ENCODE measurements around the gene MVB12B. TPM values are rescaled to one million over a fixed set of nuclear protein-coding genes. Genes with fewer than 3 reads are reported as not detected.

Gene MVB12B
- total RNA-seq, 4 donors from 2014 or later: 10.2 to 25.7 (median 14.0) TPM

GRCh38 chr9:126415741-126416370 lies 89.2 kb downstream of the MVB12B start:
- Histone ChIP-seq H3K4me3 (no peak overlapping the region), H3K27me3 (no peaks in the 10 kb centered on the region), H3K9me3 (no peaks in the 10 kb centered on the region), H3K27ac (no peak overlapping the region), H3K36me3 (no peaks in the 10 kb centered on the region), H3K4me1 (peaks cover 9% of the 10 kb centered on the region)
- 86% methylated on average over 16 of the region's 16 CpGs for WGBS
- no peak for DNase-seq (ENCODE audit: low spot score in 2 of 2)
- TF ChIP-seq EP300 (IDR thresholded peaks at IDR 0.05): no peak
- no peak for TF ChIP-seq POLR2AphosphoS5 (IDR thresholded peaks at IDR 0.05)
- TF ChIP-seq POLR2A (IDR thresholded peaks at IDR 0.05): no peak
- no peak for TF ChIP-seq CTCF (IDR thresholded peaks at IDR 0.05)

DNA sequence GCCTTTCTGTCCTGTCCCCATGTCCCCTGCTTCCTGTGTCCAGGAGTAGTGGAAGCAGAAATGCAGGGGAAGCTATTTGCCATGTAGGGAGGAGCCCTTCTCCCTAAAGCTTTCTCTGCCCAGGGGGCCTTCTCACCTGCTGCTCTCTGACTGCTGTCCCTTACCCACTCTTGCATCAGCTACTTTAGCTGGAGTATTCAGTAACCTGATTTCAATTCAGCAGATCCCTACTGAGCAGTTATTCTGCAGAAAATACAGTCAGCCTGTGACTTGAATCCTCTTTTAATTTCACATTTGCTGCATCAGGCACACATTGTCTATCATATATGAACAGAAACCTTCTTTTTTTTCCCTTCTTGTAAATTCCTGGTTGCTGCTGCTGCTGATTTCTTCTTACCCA lies 90.4 kb downstream of the MVB12B start:
- Histone ChIP-seq H3K36me3 (peaks cover 8% of the 10 kb centered on the region), H3K9me3 (no peaks in the 10 kb centered on the region), H3K27me3 (no peaks in the 10 kb centered on the region), H3K27ac (no peak overlapping the region), H3K4me3 (no peak overlapping the region), H3K4me1 (peaks cover 6% of the 10 kb centered on the region)
- no peak for TF ChIP-seq CTCF (IDR thresholded peaks at IDR 0.05)
- no peak for TF ChIP-seq POLR2A (IDR thresholded peaks at IDR 0.05)
- TF ChIP-seq EP300 (IDR thresholded peaks at IDR 0.05): no peak
- TF ChIP-seq POLR2AphosphoS5 (IDR thresholded peaks at IDR 0.05): no peak
- DNase-seq (ENCODE audit: low spot score in 2 of 2): no peak

- TF ChIP-seq POLR2AphosphoS5 (IDR thresholded peaks at IDR 0.05) (no peak), POLR2A (IDR thresholded peaks at IDR 0.05) (no peak), EP300 (IDR thresholded peaks at IDR 0.05) (no peak), CTCF (IDR thresholded peaks at IDR 0.05) (no peak)
- DNase-seq (ENCODE audit: low spot score in 2 of 2): no peak
- WGBS: 98% methylated on average over 2 of the region's 2 CpGs
- peaks cover 14% of the 10 kb centered on the region for H3K36me3 ChIP-seq
- H3K4me1 ChIP-seq: no peaks in the 10 kb centered on the region
- no peaks in the 10 kb centered on the region for H3K27me3 ChIP-seq
- H3K27ac ChIP-seq: no peak overlapping the region
- no peak overlapping the region for H3K4me3 ChIP-seq
- H3K9me3 ChIP-seq: no peaks in the 10 kb centered on the region
Measured at GRCh38 chr9:126417684-126418083, 91.1 kb downstream of the MVB12B start.

- WGBS: 86% methylated on average over 6 of the region's 6 CpGs
Measured at GRCh38 chr9:126418608-126419007, 92.0 kb downstream of the MVB12B start.

DNA sequence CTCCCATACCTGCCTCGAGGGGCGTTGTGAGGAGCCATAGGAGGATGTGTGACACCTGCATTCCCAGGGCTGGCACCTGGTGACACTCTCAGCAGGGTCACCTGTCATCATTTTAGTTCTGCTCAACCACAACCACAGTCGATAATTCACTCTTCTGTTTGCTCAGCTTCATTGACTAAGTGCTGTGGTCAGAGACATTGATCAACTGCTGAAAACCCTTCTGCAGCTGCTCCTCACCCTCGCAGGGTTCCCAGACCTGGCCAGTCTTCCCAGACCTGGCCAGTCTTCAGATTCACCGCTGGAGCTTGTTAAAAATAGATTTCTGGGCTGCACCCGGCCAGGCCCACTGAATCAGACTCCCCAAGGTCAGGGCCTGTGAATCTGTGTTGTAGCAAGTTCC lies 92.8 kb downstream of the MVB12B start:
- Histone ChIP-seq H3K4me3 (no peak overlapping the region), H3K27me3 (no peaks in the 10 kb centered on the region), H3K27ac (no peak overlapping the region), H3K36me3 (peaks cover 29% of the 10 kb centered on the region), H3K4me1 (peaks cover 4% of the 10 kb centered on the region), H3K9me3 (no peaks in the 10 kb centered on the region)
- WGBS: 94% methylated on average over 6 of the region's 6 CpGs
- DNase-seq (ENCODE audit: low spot score in 2 of 2): no peak
- TF ChIP-seq POLR2AphosphoS5 (IDR thresholded peaks at IDR 0.05) (no peak), POLR2A (IDR thresholded peaks at IDR 0.05) (no peak), CTCF (IDR thresholded peaks at IDR 0.05) (no peak), EP300 (IDR thresholded peaks at IDR 0.05) (no peak)

More at GRCh38 chr9:126418608-126419007, 92.0 kb downstream of the MVB12B start:
- no peaks in the 10 kb centered on the region for H3K9me3 ChIP-seq
- TF ChIP-seq EP300 (IDR thresholded peaks at IDR 0.05) (no peak), CTCF (IDR thresholded peaks at IDR 0.05) (no peak), POLR2AphosphoS5 (IDR thresholded peaks at IDR 0.05) (no peak)
- peaks cover 23% of the 10 kb centered on the region for H3K36me3 ChIP-seq
- H3K4me3 ChIP-seq: no peak overlapping the region
- H3K27ac ChIP-seq: no peak overlapping the region
- DNase-seq (ENCODE audit: low spot score in 2 of 2): peak in 1 of 2 donors; percentile 8
- peaks cover 4% of the 10 kb centered on the region for H3K4me1 ChIP-seq
- no peaks in the 10 kb centered on the region for H3K27me3 ChIP-seq
